Activated CD4-positive, alpha-beta memory T cell treated with anti-CD3 and anti-CD28 coated beads, Interleukin-2, amount 10 ng/mL, durations not matched to agents 7 days and 5 days (primary cell): ENCODE measurements around the gene MTNR1A. TPM values are rescaled to one million over a fixed set of nuclear protein-coding genes. Genes with fewer than 3 reads are reported as not detected.

Experiments used
- CTCF ChIA-PET: fragments of 350-600 bp; sonication (Branson Sonifier 250); formaldehyde crosslinking; loops from one replicate; lab custom pipeline; 2021; ENCODE audit warnings: antibody characterized with exemption, inconsistent platforms; lab: Charles Lee
- POLR2A ChIA-PET: fragments of 350-600 bp; sonication (Branson Sonifier 250); formaldehyde crosslinking; loops from one replicate; lab custom pipeline; 2021; ENCODE audit warnings: antibody characterized with exemption; lab: Charles Lee
- DNase-seq: peaks from one replicate; pipeline ENCODE4 v3.0.0-alpha.2; 2020
- H3K27ac Mint-ChIP-seq: one replicate; pipeline ENCODE4 v1.8.0; 2021; ENCODE audit warnings: mild to moderate bottlenecking, mixed read lengths
- H3K27me3 Mint-ChIP-seq: one replicate; pipeline ENCODE4 v1.8.0; 2021; ENCODE audit warnings: mixed read lengths
- H3K36me3 Mint-ChIP-seq: one replicate; pipeline ENCODE4 v1.8.0; 2021; ENCODE audit warnings: low read depth, mixed read lengths
- H3K4me1 Mint-ChIP-seq: one replicate; pipeline ENCODE4 v1.8.0; 2021; ENCODE audit warnings: mixed read lengths
- H3K4me3 Mint-ChIP-seq: one replicate; pipeline ENCODE4 v1.8.0; 2021; ENCODE audit warnings: mild to moderate bottlenecking, mixed read lengths
- H3K9me3 Mint-ChIP-seq: one replicate; pipeline ENCODE4 v1.8.0; 2021; ENCODE audit warnings: mixed read lengths
- total RNA-seq, 2 experiments: library from RNA; stranded (reverse); gene quantifications; one replicate each; pipeline ENCODE4 v1.2.3, GENCODE V29; 2021

MTNR1A gene
- total RNA-seq, 2 experiments from 2014 or later = not detected

GRCh38 chr4:186587416-186588018 is 32.1 kb upstream of the MTNR1A start:
- H3K4me3 Mint-ChIP-seq = no peak overlapping the region
- peaks cover under 1% of the 10 kb centered on the region for H3K9me3 Mint-ChIP-seq
- no peaks in the 10 kb centered on the region for H3K36me3 Mint-ChIP-seq
- ChIA-PET POLR2A (no interaction called here), CTCF (interaction anchor here (0.8 to 2.2 kb wide), 17 partner anchors 8 to 519 kb away, joined by 3 to 10 read pairs (median 4); partner anchors contain the start of gene TLR3)
- no peaks in the 10 kb centered on the region for H3K27me3 Mint-ChIP-seq
- no peak overlapping the region for H3K27ac Mint-ChIP-seq
- DNase-seq = peak; percentile 56
- no peaks in the 10 kb centered on the region for H3K4me1 Mint-ChIP-seq

DNA sequence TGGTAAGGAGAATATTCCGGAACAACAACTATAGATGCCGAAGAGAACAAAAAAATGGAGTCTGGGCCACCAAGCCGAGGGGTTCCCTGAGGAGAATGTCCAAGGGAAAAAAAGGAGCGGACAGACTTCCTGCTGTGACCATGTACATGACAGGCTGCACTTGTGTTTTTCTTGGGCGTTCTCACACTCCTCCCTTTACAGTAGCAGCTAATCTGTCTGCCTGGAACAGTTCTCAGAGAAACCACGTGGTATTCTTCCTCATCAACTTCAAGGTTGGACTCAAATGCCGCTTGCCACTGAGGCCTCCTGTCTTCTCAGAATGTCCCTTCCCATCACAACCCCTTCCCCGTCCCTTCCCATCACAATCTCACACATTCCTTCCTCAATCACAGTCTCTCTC is 30.8 kb upstream of the MTNR1A start:
- H3K4me1 Mint-ChIP-seq = no peaks in the 10 kb centered on the region
- peaks cover 4% of the 10 kb centered on the region for H3K9me3 Mint-ChIP-seq
- DNase-seq = no peak
- H3K4me3 Mint-ChIP-seq = no peak overlapping the region
- no peaks in the 10 kb centered on the region for H3K36me3 Mint-ChIP-seq
- ChIA-PET CTCF (interaction anchor here (1.7 kb wide), 1 partner anchor 287 kb away, joined by 8 read pairs; no protein-coding TSS in a partner anchor), POLR2A (no interaction called here)
- no peak overlapping the region for H3K27ac Mint-ChIP-seq
- no peaks in the 10 kb centered on the region for H3K27me3 Mint-ChIP-seq

DNA sequence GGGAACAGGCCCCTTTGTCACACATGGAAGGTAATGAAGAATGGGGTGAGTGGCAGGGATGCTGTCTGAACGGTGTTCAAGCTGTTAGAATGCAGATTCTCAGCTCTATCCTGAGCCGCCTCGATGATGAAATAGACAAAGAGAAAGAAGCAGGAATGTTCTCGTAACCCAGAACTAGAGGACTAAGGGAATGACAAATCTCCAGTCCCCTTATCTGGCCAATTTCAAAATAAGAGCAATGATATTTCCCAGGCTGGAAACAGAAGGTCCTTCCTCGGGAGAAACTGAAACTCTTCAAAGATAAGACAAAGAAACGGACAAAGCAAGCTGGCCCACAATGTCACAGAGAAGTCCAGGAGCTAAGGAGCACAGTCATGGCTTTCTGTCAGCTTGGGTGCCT is 29.5 kb upstream of the MTNR1A start:
- DNase-seq = no peak
- no peaks in the 10 kb centered on the region for H3K27me3 Mint-ChIP-seq
- no peak overlapping the region for H3K27ac Mint-ChIP-seq
- H3K4me3 Mint-ChIP-seq = no peak overlapping the region
- ChIA-PET POLR2A (no interaction called here), CTCF (interaction anchor here (0.7 kb wide), 1 partner anchor 301 kb away, joined by 3 read pairs; no protein-coding TSS in a partner anchor)
- no peaks in the 10 kb centered on the region for H3K4me1 Mint-ChIP-seq
- H3K9me3 Mint-ChIP-seq = peaks cover 4% of the 10 kb centered on the region
- no peaks in the 10 kb centered on the region for H3K36me3 Mint-ChIP-seq

- POLR2A ChIA-PET = no interaction called here
- Mint-ChIP-seq H3K36me3 (no peaks in the 10 kb centered on the region), H3K4me1 (no peaks in the 10 kb centered on the region), H3K4me3 (no peak overlapping the region), H3K27ac (no peak overlapping the region), H3K27me3 (no peaks in the 10 kb centered on the region), H3K9me3 (peaks cover 4% of the 10 kb centered on the region)
- no peak for DNase-seq
- CTCF ChIA-PET = no interaction called here
Measured at GRCh38 chr4:186581421-186581820, 26.1 kb upstream of the MTNR1A start.

DNA sequence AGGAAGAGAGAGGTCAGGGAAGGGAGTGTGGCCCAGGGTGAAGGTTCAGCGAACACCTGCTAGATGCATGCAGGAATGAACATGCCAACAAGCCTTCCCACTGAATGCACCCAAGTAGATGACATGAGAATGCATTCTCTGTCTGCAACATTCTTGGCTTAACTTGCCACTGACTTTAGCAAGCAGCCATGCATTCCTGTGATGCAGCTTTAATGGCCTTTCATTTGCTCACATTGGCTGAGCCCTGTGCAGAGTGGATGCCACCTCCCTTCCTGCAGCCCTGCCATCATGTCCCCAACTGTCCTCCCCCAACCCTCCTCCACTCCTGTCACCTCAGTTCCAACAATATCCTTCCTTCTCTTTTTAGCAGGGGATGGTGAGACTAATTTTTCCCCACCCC is 25.3 kb upstream of the MTNR1A start:
- no peaks in the 10 kb centered on the region for H3K36me3 Mint-ChIP-seq
- H3K27me3 Mint-ChIP-seq = no peaks in the 10 kb centered on the region
- peaks cover 4% of the 10 kb centered on the region for H3K9me3 Mint-ChIP-seq
- CTCF ChIA-PET = no interaction called here
- no peak overlapping the region for H3K4me3 Mint-ChIP-seq
- DNase-seq = no peak
- POLR2A ChIA-PET = no interaction called here
- no peaks in the 10 kb centered on the region for H3K4me1 Mint-ChIP-seq
- no peak overlapping the region for H3K27ac Mint-ChIP-seq

- Mint-ChIP-seq H3K27ac (no peak overlapping the region), H3K4me1 (no peaks in the 10 kb centered on the region), H3K36me3 (no peaks in the 10 kb centered on the region), H3K27me3 (no peaks in the 10 kb centered on the region), H3K9me3 (no peaks in the 10 kb centered on the region), H3K4me3 (no peak overlapping the region)
- CTCF ChIA-PET = no interaction called here
- POLR2A ChIA-PET = no interaction called here
- DNase-seq = no peak
Measured at GRCh38 chr4:186570193-186570996, 15.0 kb upstream of the MTNR1A start.

DNA sequence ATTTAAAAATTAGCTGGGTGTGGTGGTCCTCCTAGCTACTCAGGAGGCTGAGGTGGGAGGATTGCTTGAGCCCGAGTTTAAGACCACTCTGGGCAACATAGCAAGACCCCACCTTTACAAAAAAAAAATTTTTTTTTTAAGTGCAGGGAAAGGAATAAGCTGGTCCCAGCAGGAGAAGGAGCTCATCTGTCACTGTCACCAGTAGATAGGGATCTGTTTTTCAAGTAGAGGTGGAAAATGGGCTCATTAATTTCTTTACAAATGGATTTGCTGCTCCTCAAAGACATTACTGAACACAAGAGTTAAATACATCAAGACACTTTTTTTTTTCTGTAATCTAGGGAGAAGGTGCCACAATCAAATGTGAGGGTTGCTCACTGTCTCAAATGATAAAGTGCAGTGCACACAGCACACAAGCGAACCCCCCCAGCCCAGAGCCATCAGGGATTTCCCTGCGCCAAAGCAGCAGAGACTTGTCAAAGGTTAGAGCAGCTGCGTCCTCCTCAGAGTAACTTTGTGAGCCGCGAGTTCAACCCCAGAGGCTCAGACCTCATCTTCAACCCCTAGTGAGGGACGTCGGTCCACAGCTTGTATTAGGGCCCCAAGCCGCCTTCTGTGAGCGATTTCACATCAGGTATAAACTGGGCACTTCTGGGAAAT is 14.3 kb upstream of the MTNR1A start:
- Mint-ChIP-seq H3K36me3 (no peaks in the 10 kb centered on the region), H3K9me3 (no peaks in the 10 kb centered on the region), H3K4me3 (no peak overlapping the region), H3K27me3 (no peaks in the 10 kb centered on the region), H3K27ac (no peak overlapping the region), H3K4me1 (no peaks in the 10 kb centered on the region)
- POLR2A ChIA-PET = no interaction called here
- no peak for DNase-seq
- CTCF ChIA-PET = no interaction called here

DNA sequence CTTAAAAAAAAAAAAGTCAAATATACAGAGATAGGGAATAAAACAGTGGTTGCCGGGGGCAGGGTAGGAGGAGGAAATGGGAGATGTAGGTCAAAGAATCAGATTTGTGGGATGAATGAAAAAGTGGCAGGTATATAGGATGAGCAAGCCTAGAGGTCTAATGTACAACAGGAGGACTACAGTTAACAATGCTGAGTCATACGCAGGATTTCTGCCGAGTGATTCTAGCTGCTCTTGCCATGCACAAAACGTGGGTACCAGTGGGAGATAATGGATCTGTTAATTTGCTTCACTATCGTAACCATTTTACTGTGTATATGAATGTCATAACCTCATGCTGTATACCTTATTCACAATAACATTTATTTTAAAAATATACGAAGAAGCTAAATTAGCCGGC is 10.7 kb upstream of the MTNR1A start:
- H3K4me3 Mint-ChIP-seq = no peak overlapping the region
- POLR2A ChIA-PET = no interaction called here
- H3K27ac Mint-ChIP-seq = no peak overlapping the region
- H3K4me1 Mint-ChIP-seq = no peaks in the 10 kb centered on the region
- CTCF ChIA-PET = interaction anchor here (1.3 kb wide), 1 partner anchor 21 kb away, joined by 3 read pairs; no protein-coding TSS in a partner anchor
- DNase-seq = no peak
- no peaks in the 10 kb centered on the region for H3K9me3 Mint-ChIP-seq
- H3K27me3 Mint-ChIP-seq = no peaks in the 10 kb centered on the region
- no peaks in the 10 kb centered on the region for H3K36me3 Mint-ChIP-seq

DNA sequence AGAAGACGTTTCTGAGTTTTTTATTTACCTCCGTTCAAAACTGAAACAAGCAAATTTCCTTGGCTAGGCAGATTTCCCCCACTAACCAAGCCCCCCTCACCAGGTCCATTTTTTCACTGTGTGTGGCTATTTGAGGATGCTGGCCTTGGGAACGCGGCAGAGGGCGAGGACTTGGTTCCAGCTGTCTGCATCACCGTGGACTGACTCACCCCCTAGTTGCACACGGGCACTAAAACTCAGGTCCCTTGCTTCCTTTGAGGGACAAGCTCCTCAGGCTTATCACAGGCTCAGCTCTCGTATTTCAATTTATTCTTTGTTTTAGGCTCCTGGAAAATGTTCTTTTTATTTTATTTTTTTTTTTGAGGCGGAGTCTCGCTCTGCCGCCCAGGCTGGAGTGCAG is 8.4 kb upstream of the MTNR1A start:
- Mint-ChIP-seq H3K4me1 (no peaks in the 10 kb centered on the region), H3K27ac (no peak overlapping the region), H3K9me3 (no peaks in the 10 kb centered on the region), H3K27me3 (no peaks in the 10 kb centered on the region), H3K4me3 (no peak overlapping the region), H3K36me3 (no peaks in the 10 kb centered on the region)
- ChIA-PET POLR2A (no interaction called here), CTCF (no interaction called here)
- DNase-seq = no peak

GRCh38 chr4:186561748-186562147 is 6.4 kb upstream of the MTNR1A start:
- Mint-ChIP-seq H3K36me3 (no peaks in the 10 kb centered on the region), H3K27me3 (peaks cover 1% of the 10 kb centered on the region), H3K4me1 (no peaks in the 10 kb centered on the region), H3K4me3 (no peak overlapping the region), H3K9me3 (no peaks in the 10 kb centered on the region), H3K27ac (no peak overlapping the region)
- POLR2A ChIA-PET = no interaction called here
- DNase-seq = no peak
- CTCF ChIA-PET = no interaction called here

DNA sequence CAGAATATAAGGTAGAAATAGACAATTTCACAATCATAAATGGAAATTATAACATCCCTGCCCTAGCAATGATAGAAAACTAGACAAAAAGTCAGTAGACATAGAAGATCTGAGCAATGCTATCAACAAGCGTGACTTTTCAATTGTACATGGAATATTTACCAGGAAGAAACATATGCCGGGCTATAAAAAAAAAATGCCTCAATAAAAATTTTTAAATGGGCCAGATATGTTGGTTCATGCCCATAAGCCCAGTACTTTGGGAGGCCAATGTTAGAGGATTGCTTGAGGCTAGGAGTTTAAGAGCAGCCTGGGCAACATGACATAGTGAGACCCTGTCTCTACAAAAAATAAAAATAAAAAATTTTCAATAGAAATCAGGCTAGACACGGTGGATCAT is 5.3 kb upstream of the MTNR1A start:
- H3K4me3 Mint-ChIP-seq = no peak overlapping the region
- no peaks in the 10 kb centered on the region for H3K4me1 Mint-ChIP-seq
- no peaks in the 10 kb centered on the region for H3K36me3 Mint-ChIP-seq
- H3K9me3 Mint-ChIP-seq = no peaks in the 10 kb centered on the region
- POLR2A ChIA-PET = no interaction called here
- CTCF ChIA-PET = no interaction called here
- DNase-seq = no peak
- H3K27me3 Mint-ChIP-seq = peaks cover 5% of the 10 kb centered on the region
- no peak overlapping the region for H3K27ac Mint-ChIP-seq

GRCh38 chr4:186557486-186557885 is 2.1 kb upstream of the MTNR1A start:
- no peak for DNase-seq
- Mint-ChIP-seq H3K36me3 (no peaks in the 10 kb centered on the region), H3K4me1 (no peaks in the 10 kb centered on the region), H3K4me3 (no peak overlapping the region), H3K9me3 (no peaks in the 10 kb centered on the region), H3K27me3 (peaks cover 17% of the 10 kb centered on the region), H3K27ac (no peak overlapping the region)
- ChIA-PET POLR2A (no interaction called here), CTCF (no interaction called here)

GRCh38 chr4:186557061-186557460 is 1.7 kb upstream of the MTNR1A start:
- H3K9me3 Mint-ChIP-seq = no peaks in the 10 kb centered on the region
- ChIA-PET CTCF (no interaction called here), POLR2A (no interaction called here)
- H3K36me3 Mint-ChIP-seq = no peaks in the 10 kb centered on the region
- no peaks in the 10 kb centered on the region for H3K4me1 Mint-ChIP-seq
- H3K27me3 Mint-ChIP-seq = peaks cover 17% of the 10 kb centered on the region
- no peak for DNase-seq
- H3K27ac Mint-ChIP-seq = no peak overlapping the region
- H3K4me3 Mint-ChIP-seq = no peak overlapping the region
